Hepatocyte (in vitro differentiated cells): ENCODE data around the gene DYSF.

ENCODE experiments used
- CTCF ChIP-seq: fragments of 200-600 bp; sonication (generic); IDR thresholded peaks from 2 replicates; pipeline ENCODE4 v1.5.1; 2016; ENCODE audit warnings: antibody characterized with exemption, mild to moderate bottlenecking; ENCODE audit not compliant: poor library complexity
- EZH2 ChIP-seq: fragments of 200-600 bp; sonication (generic); IDR thresholded peaks from 2 replicates; pipeline ENCODE4 v1.6.1; 2016; ENCODE audit warnings: antibody characterized with exemption, mild to moderate bottlenecking, borderline replicate concordance

- no peak for TF ChIP-seq EZH2
- TF ChIP-seq CTCF, result no peak
Measured at GRCh38 chr2:71675296-71675695, 221.9 kb downstream of the DYSF start.
